ENCODE data around the gene SMCO2.

- TF ChIP-seq MAFK (IDR thresholded peaks at IDR 0.05; ENCODE audit: low read depth, low read length): no peak
- no peak for TF ChIP-seq BRCA1 (IDR thresholded peaks at IDR 0.05; ENCODE audit: low read depth, low read length)
- TF ChIP-seq HDAC6 (IDR thresholded peaks at IDR 0.05; ENCODE audit: low read depth, low read length): no peak
- TF ChIP-seq, protein P1, sequence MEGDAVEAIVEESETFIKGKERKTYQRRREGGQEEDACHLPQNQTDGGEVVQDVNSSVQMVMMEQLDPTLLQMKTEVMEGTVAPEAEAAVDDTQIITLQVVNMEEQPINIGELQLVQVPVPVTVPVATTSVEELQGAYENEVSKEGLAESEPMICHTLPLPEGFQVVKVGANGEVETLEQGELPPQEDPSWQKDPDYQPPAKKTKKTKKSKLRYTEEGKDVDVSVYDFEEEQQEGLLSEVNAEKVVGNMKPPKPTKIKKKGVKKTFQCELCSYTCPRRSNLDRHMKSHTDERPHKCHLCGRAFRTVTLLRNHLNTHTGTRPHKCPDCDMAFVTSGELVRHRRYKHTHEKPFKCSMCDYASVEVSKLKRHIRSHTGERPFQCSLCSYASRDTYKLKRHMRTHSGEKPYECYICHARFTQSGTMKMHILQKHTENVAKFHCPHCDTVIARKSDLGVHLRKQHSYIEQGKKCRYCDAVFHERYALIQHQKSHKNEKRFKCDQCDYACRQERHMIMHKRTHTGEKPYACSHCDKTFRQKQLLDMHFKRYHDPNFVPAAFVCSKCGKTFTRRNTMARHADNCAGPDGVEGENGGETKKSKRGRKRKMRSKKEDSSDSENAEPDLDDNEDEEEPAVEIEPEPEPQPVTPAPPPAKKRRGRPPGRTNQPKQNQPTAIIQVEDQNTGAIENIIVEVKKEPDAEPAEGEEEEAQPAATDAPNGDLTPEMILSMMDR (IDR thresholded peaks at IDR 0.05; ENCODE audit: control extremely low read depth in 1 of 3, insufficient read depth in 1 of 3, low read depth in 1 of 3, low read length in 3 of 3): no peak
- TF ChIP-seq POLR2A (IDR thresholded peaks at IDR 0.05; ENCODE audit: control extremely low read depth in 1 of 2, low read depth in 2 of 2, low read length in 2 of 2): no peak
- no peak for TF ChIP-seq YY1 (IDR thresholded peaks at IDR 0.05; ENCODE audit: low read depth, low read length)
- TF ChIP-seq POLR2AphosphoS5 (IDR thresholded peaks at IDR 0.05; ENCODE audit: low read depth, low read length): no peak
- no peak for TF ChIP-seq TBP (IDR thresholded peaks at IDR 0.05; ENCODE audit: low read depth, low read length)
These were observed 16.9 kb upstream of the SMCO2 start for GRCh38 chr12:27429606-27430005.

Measured in H1 (cell line).